Inflammatory macrophage treated with lipopolysaccharide for 4 hours (primary cell): ENCODE measurements around the gene SPATS1.
"Not testable (repeated sequence)": the region's sequence is repeated elsewhere in the genome, so short reads cannot be mapped to it uniquely, and the experiment has no call there.

Experiments
- DNase-seq: peaks from one replicate; pipeline ENCODE4 v3.0.0-alpha.2; 2020

The SPATS1 gene

DNA sequence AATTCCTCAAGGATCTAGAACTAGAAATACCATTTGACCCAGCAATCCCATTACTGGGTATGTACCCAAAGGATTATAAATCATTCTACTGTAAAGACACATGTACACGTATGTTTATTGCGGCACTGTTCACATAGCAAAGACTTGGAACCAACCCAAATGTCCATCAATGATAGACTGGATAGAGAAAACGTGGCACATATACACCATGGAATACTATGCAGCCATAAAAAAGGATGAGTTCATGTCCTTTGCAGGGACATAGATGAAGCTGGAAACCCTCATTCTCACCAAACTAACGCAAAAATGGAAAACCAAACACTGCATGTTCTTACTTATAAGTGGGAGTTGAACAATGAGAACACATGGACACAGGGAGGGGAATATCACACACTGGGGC, 4.4 kb downstream of the SPATS1 start:
- DNase-seq = not testable (repeated sequence)

DNA sequence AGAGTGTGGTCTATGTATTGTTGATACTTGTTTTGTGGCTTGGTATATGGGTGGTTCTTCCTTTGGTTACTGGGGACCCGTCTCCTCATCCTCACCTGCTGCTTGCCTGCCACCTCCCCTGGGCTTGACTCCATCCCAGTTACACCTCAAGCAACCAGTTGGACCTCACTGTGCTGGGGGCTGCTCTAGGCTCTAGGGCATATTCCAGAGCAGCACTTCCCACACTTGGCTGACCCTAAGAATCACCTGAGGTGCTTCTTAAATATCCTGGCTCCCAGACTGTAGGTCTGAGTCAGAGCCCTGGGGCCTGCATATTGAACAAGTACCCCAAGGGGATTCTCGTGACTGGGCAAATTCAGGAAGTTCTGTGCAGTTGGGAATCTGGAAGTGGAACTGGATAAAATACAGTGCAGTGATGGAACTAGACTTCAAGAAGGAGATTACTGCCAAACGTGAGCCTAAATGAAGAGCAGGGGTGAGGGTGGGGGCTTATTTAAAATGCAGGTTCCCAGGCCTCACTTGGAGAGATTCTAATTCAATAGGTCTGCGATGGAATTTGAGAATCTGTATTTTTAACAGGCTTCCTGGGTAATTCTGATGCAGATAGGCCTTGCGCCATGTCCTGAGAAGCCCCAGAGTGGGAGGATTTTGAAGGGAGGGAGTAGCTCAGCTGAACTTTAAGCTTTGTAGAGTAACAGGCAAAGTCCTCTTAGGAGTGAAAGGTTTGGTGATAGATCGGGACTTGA, 7.6 kb downstream of the SPATS1 start:
- DNase-seq = peak; percentile 70

DNA sequence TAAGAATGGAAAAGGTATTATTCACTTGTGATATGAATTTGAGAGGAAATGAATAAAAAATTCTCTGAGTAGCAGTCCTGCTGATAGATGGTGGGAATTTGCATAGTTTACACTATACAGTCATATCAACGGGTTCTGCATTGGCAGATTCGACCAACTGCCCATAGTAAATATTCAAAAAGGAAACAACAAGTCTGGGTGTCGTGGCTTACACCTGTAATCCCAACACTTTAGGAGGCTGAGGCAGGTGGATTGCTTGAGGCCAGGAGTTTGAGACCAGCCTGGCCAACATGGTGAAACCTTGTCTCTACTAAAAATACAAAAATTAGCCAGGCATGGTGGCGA, 8.2 kb downstream of the SPATS1 start:
- not testable (repeated sequence) for DNase-seq

DNA sequence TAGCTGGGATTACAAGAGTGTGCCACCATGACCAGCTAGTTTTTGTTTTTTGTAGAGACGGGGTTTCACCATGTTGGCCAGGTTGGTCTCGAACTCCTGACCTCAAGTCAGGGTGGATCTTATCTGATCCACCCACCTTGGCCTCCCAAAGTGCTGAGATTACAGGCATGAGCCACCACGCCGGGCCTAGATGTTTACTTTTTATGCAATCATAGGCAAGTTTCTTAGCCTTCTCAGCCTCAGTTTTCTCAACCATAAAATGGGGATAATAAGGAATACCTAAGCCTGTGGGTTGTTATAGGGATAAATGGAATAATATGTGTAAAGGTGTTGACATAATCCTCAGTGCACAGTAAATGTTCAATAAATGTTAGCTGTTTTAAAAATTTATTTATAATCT, 9.8 kb downstream of the SPATS1 start:
- DNase-seq = no peak

DNA sequence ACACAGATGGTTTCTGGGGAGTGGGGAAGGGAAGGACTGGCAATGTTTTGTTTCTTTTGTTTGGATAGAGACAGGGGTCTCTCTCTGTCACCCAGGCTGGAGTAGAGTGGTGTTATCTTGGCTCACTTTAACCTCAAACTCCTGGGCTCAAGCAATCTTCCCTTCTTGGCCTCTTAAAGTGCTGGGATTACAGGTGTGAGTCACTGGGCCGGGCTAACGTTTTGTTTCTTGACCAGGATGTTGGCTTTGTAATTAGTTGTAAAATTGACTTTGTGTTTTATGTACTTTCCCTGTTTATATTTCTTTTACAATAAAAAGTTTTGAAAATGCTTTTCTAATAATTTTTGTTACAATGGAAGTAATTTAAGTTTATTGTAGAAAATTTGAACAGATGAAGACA, 10.9 kb downstream of the SPATS1 start:
- DNase-seq = no peak

DNA sequence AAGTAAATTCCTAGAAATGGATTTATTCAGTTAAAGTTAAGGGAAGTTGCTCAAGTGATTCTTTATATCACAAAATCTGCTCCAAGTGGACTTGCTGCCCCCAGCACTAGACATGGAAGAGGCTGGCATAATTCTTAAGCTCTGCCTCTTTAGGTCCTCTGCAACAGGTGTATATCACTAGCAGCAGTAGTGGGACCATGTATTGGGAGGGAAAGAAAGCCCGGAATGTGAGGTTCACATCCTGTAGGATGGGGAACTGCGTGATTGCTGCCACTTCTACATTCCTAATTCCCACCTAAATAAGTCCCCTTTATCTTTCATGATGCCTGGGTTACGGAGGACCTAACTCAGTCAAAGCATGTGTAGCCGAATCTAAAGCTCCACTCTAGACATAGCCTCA, 13.2 kb downstream of the SPATS1 start:
- no peak for DNase-seq

DNA sequence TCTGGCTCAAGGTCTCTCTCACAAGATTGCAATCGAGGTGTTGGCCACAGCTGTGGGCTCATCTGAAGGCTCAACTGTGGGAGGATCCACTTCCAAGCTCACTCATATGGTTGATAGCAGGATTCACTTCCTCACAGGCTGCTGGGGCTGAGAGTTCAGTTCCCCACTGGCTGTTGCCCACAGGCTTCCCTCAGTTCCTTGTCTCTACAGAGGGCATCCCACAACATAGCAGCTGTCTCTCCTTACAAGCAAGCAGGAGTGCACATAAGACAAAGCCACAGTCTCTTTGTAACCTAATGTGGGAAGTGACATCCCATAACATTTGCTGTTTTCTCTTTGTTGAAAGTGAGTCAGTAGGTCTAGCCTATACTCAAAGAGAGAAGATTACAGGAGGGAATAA, 14.0 kb downstream of the SPATS1 start:
- DNase-seq = peak; percentile 66

DNA sequence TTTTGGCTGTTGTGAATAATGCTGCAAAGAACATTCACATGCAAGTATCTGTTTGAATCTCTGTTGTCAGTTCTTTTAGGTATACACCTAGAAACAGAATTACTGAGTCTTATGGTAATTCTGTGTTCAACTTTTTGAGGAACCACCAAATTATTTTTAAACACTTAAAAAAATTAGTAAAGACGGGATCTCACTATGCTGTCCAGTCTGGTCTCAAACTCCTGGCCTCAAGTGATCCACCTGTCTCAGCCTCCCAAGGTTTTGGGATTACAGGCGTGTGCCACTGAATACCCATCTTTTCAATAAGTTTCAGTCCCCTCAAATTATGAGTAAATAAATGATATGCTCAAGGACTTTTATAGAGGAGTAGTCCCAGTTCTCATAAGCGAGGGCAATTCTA, 17.5 kb downstream of the SPATS1 start:
- DNase-seq = no peak

DNA sequence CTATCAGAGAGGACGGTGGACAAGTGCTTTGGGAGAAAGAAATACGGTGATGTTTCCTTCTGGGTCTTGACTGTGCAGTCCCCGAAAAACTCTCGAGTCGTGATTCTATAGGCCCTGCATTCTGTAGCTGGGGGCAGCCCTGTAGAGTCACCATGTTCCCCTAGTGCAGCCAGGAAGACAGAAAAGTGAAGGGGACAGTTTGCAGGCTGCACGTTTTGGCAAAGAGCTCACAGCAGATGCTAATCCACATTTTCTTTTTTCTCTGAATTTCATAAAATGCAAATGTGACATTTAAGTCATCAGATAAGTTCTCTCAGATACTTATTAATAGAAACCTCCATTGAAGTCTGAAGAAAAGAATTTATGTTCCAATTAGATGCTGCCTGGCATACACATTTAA, 19.5 kb downstream of the SPATS1 start:
- no peak for DNase-seq

DNA sequence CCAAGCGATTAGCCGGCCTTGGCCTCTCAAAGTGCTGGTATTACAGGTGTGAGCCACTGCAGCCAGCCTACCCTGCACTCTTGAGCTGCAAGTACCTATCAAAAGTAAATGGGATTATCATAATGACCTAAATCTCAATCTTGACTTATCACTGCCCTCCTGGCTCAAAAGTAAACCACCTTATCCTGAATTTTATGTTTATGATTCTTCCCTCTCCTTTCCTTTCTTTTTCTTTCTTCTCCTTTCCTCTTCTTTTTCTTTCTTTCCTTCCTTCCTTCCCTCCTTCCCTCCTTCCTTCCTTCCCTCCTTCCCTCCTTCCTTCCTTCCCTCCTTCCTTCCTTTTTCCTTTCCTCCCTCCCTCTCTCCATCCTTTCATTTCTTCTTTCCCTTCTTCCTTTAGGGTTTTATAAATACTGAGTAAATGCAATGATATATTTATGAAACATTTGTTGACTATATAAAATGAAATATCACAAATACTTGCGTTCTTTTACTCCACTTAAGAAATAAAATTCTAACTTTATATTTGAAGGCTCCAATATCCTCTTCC, 21.0 kb downstream of the SPATS1 start:
- DNase-seq = no peak

DNA sequence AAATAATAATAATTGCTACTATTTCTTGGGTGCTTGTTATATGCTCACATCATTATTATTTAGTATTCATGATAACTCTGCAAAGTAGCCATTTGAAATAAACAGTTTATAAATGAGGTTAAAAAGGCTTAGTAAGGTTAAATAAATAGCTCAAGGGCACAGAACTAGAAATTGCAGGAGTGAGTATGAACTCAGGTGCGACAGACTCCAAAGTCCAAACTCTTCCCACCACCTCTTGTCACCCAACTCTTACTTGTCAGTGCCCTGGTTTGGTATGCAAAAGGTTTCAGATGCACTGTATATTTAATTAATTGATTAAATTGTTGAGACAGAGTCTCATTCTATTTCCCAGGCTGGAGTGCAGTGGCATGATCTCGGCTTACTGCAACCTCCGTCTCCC, 24.3 kb downstream of the SPATS1 start:
- DNase-seq = no peak

DNA sequence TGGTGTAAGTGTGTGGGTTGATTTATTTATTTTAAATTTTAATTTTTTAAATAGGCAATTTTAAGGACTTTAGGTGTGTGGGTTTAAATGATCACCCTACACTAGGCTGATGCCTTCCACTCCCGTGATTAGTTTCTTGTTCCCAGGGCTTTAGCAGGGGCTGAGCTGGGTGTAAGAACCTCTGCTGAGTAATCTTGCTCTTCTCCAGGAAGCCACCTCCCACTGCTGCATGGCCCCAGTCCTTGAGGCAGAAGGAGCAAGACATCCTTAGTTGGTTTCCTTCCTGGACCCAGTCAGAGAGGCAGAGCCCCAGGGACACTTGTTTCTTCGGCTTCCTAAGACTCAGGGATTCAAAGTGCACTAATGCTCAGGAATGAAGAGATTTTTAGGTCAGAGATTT, 25.2 kb downstream of the SPATS1 start:
- peak; percentile 60 for DNase-seq

DNA sequence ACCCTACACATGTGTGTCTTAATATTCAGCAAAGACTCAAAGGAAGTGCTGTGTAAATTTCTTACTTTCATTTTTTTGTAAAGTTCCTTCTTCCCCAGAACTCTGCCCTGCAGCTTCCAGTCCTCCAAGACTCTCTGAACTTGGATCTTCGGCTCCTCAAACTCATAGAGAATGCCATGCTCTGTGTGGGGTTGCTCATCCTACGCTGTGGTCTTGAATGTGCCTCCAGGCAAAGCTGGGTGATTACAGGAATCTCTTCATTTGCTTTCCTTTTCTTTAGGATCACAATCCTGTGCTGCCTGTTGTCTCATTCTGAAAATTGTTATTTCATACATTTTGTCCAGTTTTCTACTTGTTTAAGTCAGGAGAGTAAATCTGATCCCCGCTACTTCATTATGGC, 30.6 kb downstream of the SPATS1 start:
- DNase-seq = no peak

DNA sequence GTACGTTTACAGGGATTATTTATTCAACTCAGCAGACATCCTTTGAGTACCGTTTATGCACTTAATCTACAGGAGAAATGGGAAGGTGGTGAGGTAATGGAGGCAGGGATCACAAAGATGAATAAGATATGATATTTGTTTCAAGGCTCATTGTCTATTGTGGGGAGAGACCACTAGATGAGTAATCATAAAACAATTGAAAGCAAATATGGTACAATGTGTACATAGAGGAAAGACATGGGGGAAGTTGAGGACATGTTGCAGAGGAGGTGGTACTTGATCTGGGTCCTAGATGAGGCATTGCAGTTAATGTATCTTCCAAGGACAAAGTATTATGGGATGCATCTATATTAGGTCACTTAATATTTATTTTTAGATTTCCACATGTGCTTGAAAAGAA, 31.3 kb downstream of the SPATS1 start:
- no peak for DNase-seq

DNA sequence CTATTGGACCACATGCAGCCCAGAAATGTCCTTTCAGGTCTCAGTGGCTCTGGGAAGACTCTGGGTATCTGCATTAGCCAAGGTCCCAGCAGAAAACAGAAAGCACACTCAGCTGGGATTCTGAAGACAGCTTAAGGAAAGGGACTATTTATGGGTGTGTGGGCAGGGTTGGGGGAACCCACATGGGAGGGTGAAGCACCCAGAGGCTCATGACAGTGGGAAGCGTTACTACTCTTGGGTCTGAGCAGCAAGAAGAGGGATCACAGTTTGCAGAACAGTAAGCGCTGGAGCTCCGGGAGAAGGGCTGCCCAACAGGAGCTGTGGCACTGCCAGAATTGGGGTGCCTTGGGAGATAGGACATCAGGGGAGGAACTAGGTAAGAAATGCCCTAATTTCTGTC, 32.6 kb downstream of the SPATS1 start:
- peak; percentile 25 for DNase-seq

DNA sequence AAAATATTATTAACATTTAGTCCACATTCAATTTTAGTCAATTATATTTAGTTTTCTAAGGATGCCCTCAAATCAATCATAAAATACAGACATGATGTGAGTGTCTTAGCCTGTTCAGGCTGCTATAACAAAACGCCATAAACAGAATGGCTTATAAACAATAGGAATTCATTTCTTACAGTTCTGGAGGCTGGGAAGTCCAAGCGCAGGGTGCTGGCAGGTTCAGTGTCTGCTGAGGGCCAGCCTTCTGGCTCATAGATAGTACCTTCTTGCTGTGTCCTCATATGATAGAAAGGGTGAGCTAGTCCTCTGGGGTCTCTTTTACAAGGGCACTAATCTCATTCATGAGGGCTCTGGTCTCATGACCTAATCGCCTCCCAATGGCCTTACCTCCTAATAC, 35.0 kb downstream of the SPATS1 start:
- no peak for DNase-seq

DNA sequence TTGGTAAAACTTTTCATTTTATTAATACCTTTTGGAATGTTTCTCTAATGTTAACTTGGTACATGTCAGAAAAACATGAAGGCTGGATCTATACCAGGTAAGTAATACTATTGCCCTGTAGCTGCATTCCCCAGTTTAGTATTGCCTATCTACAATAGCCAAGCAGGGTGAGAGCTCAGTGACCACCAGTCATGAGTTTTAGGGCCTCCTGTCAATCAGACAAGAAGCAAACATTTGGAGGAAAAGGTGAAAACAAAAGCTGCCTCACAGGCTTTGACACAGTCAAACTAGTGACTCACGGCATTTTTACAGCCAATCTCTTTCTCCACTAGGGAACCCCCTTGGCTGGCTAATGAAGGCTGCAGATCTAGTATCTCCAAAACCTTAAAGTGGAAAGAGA, 35.5 kb downstream of the SPATS1 start:
- no peak for DNase-seq

DNA sequence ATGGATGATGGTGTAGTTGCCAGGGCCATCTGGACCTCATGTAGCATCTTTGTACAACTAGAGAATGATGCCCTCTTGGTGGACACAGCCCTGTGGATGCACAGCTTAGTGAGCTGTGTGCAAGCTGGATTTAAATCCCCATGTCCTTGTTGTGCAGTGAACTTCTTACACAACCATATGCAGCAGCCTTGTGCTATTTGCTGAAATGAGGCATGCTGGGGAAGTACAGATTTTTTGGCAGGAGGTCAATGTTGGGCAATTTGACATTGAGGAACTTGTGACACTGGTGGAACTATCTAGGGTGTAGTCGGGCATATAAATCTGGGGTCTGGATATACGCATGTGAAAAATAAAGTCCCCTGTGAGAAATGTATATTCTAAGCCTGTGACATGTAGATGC, 39.3 kb downstream of the SPATS1 start:
- peak; percentile 95 for DNase-seq

DNA sequence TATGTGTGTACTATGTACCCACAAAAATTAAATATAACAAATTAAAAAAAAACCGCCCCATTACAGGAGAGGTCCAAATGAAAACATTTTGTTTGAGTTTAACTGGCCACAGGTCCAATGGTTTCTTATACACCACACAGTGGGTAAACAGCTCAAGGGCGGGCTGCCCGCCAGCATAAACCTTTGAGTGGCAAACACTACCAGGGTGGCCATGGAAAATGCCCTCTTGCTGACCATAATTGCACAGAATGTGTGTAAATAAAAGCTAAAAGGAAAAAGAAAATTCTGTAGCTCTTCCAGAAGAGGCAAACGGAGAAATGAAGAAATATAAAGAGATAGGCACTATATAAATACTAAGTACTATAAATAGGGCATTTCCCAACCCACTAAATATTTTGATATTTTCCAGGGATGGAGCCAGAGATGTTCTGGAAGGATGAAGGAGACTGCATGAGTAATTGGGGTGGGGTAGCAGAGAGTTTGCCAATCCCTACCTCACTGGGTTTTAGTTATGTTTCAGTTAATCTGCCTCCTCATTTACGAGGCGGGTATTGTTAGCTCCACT, 44.0 kb downstream of the SPATS1 start:
- DNase-seq = no peak

DNA sequence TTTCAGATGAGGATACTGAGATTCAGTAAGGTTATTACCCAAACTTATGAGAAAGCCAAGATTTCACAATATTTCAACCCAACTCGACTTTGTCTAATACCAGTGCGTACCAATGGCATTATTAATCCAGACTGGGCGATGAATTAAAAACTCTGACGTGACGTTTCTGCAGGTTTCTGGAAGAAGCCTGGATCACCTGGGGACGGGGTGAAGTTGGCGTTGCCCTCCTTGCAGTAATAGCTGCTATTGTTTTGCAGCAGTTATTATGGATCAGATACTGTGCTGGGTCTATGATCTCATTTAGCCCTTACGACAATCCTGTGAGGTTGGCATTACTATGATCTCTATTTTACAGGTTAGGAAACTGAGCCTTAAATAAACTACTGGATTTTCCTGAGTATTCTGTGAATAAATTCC, 44.5 kb downstream of the SPATS1 start:
- peak; percentile 51 for DNase-seq

DNA sequence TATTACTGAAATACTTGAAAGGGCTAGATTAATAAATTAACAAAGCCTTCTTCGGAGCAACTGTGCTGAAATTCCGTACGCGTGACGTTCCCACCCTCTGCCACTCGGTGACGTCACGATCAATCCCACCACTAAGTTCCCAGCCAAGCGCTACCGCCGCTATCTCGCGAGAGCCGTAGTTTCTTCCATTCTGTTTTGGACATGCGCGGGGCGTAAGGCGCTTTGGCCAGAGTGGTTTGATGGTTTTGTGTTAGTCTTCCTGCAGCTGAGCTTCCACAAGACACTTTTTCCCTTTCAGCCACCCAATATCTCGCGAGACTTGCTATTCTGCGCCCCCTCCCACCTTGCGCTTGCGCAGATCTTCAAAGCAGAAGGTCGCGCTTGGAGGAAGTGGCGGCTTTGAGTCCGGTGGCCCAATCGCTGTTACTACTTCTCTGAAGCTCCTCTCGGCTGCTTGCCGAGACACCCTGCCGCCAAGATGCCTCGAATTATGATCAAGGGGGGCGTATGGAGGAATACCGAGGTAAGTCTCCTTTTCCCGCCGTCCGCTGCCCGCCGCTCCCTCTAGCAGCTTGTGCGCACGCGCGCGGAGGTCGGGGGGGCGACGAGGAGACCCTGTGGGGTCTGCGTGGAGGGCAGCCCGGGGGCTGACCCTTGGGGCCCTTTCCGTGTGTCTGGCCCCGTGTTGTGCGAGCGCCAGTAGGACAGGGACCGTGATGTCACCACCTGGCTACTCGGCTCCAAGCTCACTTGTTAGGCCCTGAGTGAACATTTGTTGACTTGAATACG, 45.1 kb downstream of the SPATS1 start, which contains the start of gene CDC5L:
Gene CDC5L, plus strand, starts transcription at position 361 of the 789 bp plus-strand sequence. Its CDS starts 118 bp downstream, at position 479.
- peak; percentile 97 for DNase-seq

DNA sequence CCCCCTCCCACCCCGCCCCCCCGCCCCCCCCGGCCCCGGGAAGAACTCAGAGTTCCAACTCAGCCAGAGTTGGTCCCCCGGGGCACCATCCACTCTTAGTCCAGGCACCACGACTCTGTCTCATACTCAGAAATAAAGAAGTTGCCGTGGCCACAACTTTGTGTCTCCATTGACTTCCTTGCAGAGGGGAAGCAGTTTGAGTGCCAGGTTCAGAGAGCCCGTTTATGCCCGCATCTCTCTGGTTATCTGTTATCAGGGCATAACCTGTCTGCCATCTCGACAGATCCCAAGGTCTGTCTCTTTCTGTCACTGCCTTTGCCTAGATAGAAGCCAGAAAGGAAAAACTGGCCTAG, 45.7 kb downstream of the SPATS1 start:
- DNase-seq = no peak

DNA sequence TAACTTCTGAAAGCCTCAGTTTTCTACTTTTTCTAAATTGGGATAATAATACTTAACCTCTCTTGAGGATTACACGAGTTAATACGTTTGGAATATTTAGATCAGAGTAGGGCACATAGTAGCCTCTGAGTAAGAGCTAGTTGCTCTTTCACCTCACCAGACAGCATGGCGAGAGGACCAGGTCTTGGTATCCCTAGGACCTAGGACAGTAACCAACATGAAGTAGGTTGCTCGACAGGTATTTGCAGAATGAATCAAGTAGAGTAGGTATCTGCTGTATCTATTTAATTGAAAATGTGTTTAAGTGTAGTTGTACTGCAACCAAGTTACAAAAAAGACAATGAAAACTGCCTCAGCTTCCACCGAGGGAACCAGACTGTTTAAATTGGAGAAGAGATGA, 46.4 kb downstream of the SPATS1 start:
- DNase-seq = no peak

DNA sequence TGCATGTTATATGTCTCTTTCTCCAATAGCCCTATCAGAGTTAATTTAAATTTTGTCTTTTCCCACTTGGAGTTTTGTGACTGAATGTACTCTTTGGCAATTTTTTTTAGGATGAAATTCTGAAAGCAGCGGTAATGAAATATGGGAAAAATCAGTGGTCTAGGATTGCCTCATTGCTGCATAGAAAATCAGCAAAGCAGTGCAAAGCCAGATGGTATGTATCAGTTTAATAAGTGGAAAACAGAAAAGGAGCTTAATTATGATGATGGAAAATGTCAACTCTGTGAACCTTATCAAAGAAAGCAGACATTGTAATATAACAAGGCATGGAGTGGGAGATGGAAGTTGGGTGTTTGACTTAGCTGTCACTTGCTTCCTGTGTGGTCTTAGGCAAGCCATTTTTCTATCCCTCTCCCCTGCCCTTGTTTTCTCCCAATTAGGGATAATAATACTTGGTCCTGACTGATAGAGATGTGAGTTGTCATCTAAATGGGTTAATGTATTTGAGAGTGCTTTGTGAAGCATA, 47.8 kb downstream of the SPATS1 start:
- no peak for DNase-seq
